Thoracic aorta (tissue), 2 donors: ENCODE measurements around the gene VAV2. TPM values are rescaled to one million over a fixed set of nuclear protein-coding genes. Genes with fewer than 3 reads are reported as not detected.

Source experiments
- ATAC-seq: fragments of 150-250 bp; one replicate; pipeline ENCODE4 v1.8.0; 2017; ENCODE audit warnings: low read depth; ENCODE audit not compliant: insufficient number of reproducible peaks, low FRiP score
- DNase-seq: peaks from one replicate; pipeline ENCODE4 v3.0.0-alpha.2; 2020; ENCODE audit warnings: low spot score
- H3K27ac ChIP-seq, 2 donors: fragments of 200-600 bp; sonication (generic); 1 replicate in 1 of 2; 2 replicates in 1 of 2; pipeline ENCODE4 v1.5.1; 2016; ENCODE audit warnings: mild to moderate bottlenecking in 2 of 2, moderate library complexity in 2 of 2
- H3K27me3 ChIP-seq: fragments of 200-600 bp; sonication (generic); replicated peaks from 2 replicates; pipeline ENCODE4 v1.6.0; 2016; ENCODE audit warnings: mild to moderate bottlenecking; ENCODE audit not compliant: insufficient read depth
- H3K36me3 ChIP-seq: fragments of 200-600 bp; sonication (generic); one replicate; pipeline ENCODE4 v1.5.1; 2016
- H3K4me1 ChIP-seq, 2 donors: fragments of 200-600 bp; sonication (generic); 1 replicate in 1 of 2; 2 replicates in 1 of 2; pipeline versions ENCODE4 v1.5.1 to v1.6.0; 2016; ENCODE audit warnings: low read depth in 2 of 2, mild to moderate bottlenecking in 1 of 2; ENCODE audit not compliant: control insufficient read depth in 1 of 2
- H3K4me3 ChIP-seq: fragments of 200-600 bp; sonication (generic); 2 replicates; pipeline ENCODE4 v1.5.1; 2016; ENCODE audit warnings: mild to moderate bottlenecking
- H3K9me3 ChIP-seq: fragments of 200-600 bp; sonication (generic); 2 replicates; pipeline ENCODE4 v1.5.1; 2016
- total RNA-seq, 2 donors: library from RNA; depleted of rRNA; stranded (reverse); fragments of >200 nt; gene quantifications; one replicate each; pipeline versions ENCODE4 v1.1.0 to v1.2.3, GENCODE V29; 2016
- TF ChIP-seq, protein P1 (sequence below): fragments of 200-600 bp; sonication (generic); IDR thresholded peaks from one replicate; pipeline ENCODE4 v1.5.1; 2019; ENCODE audit warnings: antibody characterized with exemption

VAV2 gene
- total RNA-seq, 2 donors from 2014 or later, result 10.1 to 11.5 TPM

DNA sequence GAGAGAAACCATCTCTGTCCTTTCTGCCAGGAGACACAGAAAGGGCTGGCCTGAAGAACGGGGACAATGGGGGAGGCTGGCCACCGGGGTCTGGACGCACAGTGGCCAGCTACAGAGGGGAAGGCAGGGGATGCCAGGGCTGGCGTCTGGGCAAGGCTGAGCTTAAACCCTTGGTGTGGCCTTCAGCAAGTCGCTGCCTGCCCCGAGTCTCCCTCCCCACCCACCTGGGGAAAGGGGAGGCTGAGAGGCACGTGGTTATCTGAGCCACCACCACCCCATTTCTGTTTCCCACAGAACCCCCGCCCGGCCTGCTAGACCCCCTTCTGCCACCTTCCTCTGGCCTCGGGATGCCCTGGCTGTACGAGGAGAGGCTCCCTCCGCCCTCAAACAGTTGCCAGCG lies 115.3 kb downstream of the VAV2 start:
- H3K27me3 ChIP-seq, result no peaks in the 10 kb centered on the region
- no peak overlapping the region for H3K27ac ChIP-seq
- ATAC-seq (no peak), DNase-seq (no peak)
- no peaks in the 10 kb centered on the region for H3K36me3 ChIP-seq
- no peak overlapping the region for H3K4me3 ChIP-seq
- H3K9me3 ChIP-seq, result no peaks in the 10 kb centered on the region
- no peaks in the 10 kb centered on the region for H3K4me1 ChIP-seq
- TF ChIP-seq, protein P1, sequence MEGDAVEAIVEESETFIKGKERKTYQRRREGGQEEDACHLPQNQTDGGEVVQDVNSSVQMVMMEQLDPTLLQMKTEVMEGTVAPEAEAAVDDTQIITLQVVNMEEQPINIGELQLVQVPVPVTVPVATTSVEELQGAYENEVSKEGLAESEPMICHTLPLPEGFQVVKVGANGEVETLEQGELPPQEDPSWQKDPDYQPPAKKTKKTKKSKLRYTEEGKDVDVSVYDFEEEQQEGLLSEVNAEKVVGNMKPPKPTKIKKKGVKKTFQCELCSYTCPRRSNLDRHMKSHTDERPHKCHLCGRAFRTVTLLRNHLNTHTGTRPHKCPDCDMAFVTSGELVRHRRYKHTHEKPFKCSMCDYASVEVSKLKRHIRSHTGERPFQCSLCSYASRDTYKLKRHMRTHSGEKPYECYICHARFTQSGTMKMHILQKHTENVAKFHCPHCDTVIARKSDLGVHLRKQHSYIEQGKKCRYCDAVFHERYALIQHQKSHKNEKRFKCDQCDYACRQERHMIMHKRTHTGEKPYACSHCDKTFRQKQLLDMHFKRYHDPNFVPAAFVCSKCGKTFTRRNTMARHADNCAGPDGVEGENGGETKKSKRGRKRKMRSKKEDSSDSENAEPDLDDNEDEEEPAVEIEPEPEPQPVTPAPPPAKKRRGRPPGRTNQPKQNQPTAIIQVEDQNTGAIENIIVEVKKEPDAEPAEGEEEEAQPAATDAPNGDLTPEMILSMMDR, result no peak

DNA sequence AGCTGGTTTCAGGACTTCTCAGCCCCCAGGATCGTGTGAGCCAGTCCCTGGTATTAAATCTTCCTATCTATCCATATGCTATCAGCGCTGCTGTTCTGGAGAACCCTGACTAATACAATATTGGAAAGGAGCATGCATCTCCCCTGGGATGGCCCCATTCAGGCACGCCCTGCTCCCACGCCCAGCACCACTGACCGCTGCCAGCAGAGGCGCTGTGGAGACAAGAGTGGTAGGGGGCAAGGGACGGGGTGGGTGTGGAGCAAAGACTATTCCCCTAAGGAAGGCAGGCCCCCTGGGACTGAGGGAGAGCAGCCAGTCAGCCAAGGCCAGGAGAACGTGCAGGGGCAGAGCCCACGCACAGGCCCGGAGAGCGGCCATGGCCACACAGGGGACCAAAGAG lies 116.0 kb downstream of the VAV2 start:
- no peak overlapping the region for H3K27ac ChIP-seq
- ATAC-seq, result no peak
- H3K9me3 ChIP-seq, result no peaks in the 10 kb centered on the region

DNA sequence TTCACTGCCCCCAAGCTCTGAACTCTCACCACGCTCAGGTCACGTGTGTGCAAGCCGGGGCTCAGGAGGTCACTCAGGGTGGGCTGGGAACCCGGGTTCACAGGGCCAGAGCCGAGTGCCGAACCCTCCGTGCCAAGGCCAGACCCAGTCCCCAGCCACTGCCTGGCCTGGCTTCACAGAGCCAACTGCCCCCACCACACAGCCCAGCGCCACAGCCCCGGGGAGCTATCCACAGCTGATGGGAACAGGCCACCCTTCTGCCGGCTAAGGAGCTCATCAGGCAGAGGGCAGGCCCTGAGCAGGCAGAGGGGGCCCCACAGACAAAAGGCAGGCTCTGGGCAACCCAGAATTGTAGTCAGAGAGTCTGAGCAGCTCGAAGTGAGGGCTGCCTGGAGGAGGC lies 117.0 kb downstream of the VAV2 start:
- DNase-seq (no peak), ATAC-seq (no peak)
- Histone ChIP-seq H3K4me1 (no peaks in the 10 kb centered on the region), H3K9me3 (no peaks in the 10 kb centered on the region), H3K27ac (no peak overlapping the region), H3K4me3 (no peak overlapping the region), H3K27me3 (no peaks in the 10 kb centered on the region), H3K36me3 (no peaks in the 10 kb centered on the region)
- TF ChIP-seq, protein P1, result no peak

More for the DNA sequence above, 116.0 kb downstream of the VAV2 start:
- Histone ChIP-seq H3K36me3 (no peaks in the 10 kb centered on the region), H3K4me3 (no peak overlapping the region), H3K27me3 (no peaks in the 10 kb centered on the region), H3K4me1 (no peaks in the 10 kb centered on the region)
- TF ChIP-seq, protein P1, result no peak
- DNase-seq, result no peak

DNA sequence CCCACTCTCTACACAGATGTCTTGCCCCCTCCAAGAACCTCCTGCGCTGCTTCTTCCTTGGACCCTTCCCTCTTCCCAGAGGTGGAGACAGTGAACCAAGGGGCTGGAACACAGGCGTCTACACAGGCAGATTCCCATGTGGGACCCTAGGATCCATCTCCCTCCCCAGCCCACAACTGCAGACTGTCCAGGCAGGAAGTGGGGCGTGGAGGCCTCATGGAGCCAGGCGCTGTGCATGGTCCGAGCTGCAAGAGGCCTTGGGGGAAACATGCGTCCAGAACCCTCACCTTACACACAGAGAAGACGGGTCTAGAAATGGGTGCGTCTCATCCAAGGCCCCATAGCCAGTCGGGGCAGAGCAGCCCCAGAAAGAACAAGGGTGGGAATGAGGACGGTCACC lies 117.5 kb downstream of the VAV2 start:
- TF ChIP-seq, protein P1, result no peak
- no peak overlapping the region for H3K27ac ChIP-seq
- H3K4me3 ChIP-seq, result no peak overlapping the region
- H3K27me3 ChIP-seq, result no peaks in the 10 kb centered on the region
- no peaks in the 10 kb centered on the region for H3K36me3 ChIP-seq
- ATAC-seq (no peak), DNase-seq (no peak)
- H3K4me1 ChIP-seq, result no peaks in the 10 kb centered on the region
- H3K9me3 ChIP-seq, result no peaks in the 10 kb centered on the region

DNA sequence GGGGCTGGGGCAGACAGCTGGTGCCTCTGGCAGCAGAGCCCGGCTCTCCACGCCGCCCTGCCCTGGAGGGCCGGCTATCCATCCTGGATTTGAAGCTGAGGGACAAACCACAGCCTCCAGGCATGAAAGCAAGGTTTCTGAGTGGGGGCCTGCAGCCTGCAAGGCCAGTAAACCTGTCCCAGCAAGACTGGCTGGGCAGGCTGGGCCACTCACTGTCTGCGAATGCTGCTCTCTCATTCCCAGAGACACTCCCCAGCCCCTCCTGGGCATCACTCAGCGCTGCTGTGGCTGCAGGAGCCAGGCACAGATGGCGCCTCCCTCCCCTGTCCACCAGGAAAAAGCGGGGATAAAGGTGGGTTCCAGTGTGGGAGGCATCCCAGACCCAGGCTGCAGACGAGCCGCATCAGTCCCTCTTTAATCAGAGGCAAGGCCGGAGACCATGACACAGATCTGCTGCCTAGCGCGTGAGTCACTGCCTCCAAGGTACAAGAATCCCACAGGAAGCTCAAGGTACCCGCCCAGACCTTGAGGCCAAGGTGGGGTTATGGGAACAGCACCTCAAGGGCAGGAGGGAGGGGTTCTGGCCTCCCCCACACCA lies 118.0 kb downstream of the VAV2 start:
- no peaks in the 10 kb centered on the region for H3K4me1 ChIP-seq
- H3K4me3 ChIP-seq, result no peak overlapping the region
- ATAC-seq (no peak), DNase-seq (no peak)
- TF ChIP-seq, protein P1, result no peak
- H3K27ac ChIP-seq, result no peak overlapping the region
- no peaks in the 10 kb centered on the region for H3K36me3 ChIP-seq
- no peaks in the 10 kb centered on the region for H3K9me3 ChIP-seq
- no peaks in the 10 kb centered on the region for H3K27me3 ChIP-seq
